HG02588 (cell line): ENCODE data around the gene MACROD2.
"Not testable (repeated sequence)": the region's sequence is repeated elsewhere in the genome, so short reads cannot be mapped to it uniquely, and the experiment has no call there.

Experiments
- ATAC-seq: cut with Tn5 transposase; IDR thresholded peaks from one replicate; pipeline ENCODE4 v1.9.1; 2021; ENCODE audit warnings: mild to moderate bottlenecking, moderate library complexity; ENCODE audit not compliant: unreplicated experiment

The MACROD2 gene

GRCh38 chr20:14959506-14960475 lies 964.5 kb downstream of the MACROD2 start:
- no peak for ATAC-seq

DNA sequence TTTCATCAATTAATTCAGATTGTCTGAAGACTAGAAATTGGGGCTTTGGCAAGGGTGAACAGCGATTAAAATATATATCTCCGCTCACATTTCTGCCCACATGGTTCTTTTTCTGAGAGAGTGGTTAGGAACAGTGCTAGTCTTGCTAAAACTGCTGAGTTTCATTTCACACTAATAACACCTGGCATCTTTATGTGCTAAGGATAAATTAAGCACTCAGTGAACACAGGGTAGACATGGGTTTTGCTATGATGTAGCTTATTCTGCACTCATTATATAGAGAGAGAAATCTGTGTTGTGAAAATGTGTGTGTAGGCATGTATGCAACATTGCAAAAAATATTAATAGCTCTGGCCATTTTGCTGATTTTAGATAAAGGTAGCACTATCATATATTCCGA lies 965.5 kb downstream of the MACROD2 start:
- ATAC-seq: no peak

DNA sequence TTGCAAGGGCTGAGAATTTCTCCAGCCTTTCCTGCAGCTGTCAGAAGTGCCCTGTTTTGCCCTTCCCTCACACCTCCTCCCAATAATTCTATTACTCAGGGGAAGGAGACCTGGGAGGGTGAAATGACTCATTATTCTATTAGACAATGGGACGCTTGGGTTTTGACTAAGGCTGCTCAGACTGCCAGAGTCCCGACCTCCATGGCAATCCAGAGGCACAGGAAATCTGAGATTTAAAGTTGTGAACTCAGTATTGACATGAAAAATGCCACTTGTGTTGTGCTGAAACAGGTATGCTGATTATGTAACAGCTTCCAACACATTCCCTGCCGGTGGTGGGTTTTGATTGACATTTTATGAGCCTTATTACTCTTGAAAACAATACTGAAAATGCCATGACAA lies 967.9 kb downstream of the MACROD2 start:
- no peak for ATAC-seq

- ATAC-seq: no peak
These were observed 970.9 kb downstream of the MACROD2 start for GRCh38 chr20:14966203-14966602.

DNA sequence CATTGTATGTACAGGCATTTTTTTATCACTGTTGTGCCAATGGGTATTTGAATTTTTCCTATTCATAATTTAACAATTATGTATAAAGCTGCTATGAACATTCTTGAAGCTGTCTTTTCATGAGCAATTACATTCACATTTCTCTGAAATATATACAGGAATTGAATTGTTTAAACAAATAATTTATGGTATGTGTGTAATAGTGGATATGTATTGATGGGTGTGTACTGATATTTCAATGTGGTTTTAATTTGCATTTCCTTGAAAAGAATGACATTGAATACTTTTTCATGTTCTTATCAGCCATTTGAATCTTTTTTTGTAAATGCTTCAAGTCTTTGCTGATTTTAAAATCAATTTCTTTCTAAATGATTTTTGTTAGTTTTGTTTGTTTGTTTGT lies 971.5 kb downstream of the MACROD2 start:
- no peak for ATAC-seq

DNA sequence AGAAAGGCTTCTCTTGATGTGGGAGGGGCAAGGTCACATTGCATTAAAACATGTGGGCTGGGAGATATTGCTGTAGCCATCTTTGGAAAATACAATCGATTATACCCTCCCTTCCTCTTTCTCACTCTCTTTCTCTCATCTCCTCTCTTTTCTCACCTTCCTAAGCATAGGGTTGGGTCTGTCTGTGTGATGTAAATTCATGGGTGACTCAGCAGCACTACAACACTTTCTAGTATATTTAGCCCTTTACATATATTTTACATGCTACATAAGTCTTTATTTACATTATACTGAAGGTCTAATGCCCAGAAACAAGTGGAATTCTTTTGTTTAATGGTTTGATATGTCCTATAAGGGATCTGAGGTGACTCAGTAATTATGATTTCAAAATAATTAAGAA lies 976.9 kb downstream of the MACROD2 start:
- no peak for ATAC-seq

DNA sequence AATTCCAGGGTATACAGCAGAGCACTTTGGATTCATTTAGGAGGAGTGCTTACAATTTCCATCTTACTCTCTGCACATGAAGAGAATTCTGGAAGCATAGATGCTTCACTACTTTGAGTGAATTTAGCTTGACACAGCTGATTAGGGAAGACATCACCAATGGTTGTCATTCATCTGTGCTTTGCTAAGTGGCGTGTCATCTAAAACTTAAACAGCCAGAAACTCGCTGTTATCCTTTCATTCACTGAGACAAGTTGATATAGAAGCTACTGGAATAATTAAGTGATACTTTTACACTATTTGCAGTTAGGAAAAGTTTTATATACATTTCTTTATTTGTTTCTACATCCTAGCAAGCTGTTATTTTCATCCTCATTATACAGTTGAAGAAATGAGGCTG lies 977.4 kb downstream of the MACROD2 start:
- ATAC-seq: no peak

DNA sequence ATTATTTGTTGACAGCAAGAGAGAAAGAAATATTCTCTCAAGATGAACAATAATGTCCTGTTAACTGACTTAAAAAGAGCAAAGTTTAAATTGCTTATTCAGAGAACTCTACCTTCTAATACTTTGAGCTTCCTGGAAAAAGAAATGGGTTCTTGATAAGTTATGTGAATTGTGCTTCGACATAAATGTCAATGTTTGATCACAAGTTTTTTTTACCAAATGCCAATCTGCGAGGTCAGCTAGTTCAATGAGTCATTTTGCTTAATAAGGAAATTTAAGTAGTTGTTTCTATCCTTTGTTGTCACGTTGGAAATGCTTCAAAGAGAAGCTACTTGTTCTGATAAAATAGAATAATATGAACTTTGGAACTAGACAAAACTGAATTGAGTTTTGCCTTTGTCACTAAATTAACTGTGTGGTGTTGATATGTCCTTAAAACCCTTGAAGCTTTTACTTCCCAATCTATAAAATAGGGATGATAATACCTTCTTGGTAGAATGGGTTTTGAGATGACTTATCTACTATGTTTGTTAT lies 984.2 kb downstream of the MACROD2 start:
- no peak for ATAC-seq

- ATAC-seq: not testable (repeated sequence)
These were observed 986.2 kb downstream of the MACROD2 start for GRCh38 chr20:14981486-14981885.

GRCh38 chr20:14982324-14982723 lies 987.0 kb downstream of the MACROD2 start:
- not testable (repeated sequence) for ATAC-seq

DNA sequence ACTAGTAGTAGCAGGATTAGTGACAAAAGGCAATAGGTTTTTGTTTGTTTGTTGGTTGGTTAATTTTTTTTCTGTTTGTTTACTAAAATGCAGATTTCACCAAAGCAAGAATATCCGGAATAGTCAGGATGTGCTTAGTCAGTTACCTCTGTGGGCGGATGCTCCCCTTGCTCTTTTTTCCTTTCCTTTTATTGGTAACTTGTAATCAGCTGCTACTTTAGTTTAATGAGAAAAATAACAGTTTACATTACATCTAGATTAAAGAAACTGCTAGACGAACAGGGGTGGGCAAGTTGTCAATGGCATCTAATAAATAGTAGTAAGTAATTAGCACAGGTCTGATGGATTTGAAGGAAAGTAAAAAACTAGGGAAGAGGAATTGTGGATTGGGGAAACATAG lies 989.0 kb downstream of the MACROD2 start:
- no peak for ATAC-seq

DNA sequence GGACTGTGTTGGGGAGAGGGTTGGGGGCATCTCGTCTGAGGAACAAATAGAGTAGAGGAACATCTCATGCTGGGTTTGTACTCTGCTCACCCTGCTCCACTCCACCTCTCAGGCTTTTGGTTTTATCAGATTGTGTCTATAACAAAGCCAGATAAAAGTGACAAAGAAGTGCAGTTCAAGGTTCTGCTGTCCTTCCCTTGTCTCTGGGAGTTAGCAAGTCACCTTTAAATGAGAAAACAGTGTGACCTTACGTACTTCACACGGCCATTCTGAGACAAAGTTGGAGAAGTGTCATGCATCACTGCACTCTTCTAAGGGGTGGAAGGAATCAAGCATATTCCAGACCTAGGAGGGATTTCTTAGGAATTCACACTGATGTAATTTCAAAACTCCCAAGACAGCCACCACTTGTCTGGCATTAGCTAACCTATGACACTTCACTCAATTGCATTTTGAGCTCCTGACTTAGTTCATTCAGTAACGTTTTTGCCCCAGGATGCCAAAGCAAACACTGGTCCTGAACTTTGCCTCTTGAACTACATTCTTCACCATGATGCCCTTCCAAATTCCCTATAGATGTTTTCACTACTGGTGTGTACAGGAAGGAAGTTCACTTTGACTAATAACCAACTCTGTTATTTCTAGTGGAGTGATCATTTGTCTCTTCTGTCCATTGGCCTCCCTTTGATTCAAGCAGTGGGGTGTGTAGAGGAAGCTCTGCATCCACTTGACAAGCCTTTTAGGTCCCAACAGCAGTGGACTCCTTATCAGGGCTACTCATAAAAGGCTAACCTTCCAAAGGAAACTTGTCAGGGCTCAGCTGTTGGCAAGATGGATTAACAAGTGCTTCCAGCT lies 989.7 kb downstream of the MACROD2 start:
- no peak for ATAC-seq

DNA sequence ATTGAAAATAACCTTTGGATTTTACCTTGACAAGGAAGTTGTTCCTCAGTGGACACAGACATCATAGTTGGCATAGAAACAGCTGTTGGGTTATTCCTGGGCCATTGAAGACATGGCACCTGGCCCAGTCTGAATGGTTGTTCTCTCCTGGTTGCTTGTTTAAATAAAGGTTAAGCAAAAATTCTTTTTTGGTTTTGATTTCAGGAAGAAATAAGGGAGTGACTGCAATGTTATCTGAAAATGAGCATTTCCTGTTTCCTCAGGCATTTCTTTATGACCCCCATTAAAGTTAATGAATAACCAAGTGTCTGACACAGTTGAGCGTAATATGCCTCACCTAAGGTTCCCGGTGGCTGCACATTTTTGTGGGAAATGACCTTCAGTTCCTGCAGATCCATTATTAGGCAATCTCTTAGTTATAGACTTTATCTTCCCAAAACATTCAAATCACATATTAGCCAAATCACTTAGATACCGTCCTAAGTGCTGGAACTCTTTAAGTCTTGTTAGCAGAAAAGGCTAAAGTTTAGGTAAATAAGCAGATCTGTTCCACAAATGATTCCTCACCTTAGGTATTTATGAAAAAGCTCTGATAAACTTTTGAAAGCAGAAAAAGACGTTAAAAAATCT lies 990.8 kb downstream of the MACROD2 start:
- no peak for ATAC-seq

DNA sequence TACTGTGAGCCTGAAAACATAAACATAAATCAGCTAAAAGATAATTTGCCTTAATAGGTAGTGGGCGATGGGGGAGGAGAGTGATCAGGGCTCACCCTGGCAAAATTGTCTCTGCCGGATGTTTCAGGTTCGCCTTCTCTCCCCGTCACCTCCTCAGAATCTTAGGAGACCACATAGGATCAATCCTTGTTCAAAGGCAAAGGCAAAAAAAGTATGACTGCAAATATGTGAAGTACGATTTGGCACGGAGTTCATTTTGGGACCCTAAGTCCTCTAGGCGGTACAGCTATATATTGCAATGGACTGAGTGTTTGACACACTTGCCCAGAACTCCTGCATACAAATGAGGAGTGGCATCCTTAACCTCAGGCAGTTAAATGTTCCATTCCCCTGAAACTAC lies 991.3 kb downstream of the MACROD2 start:
- ATAC-seq: no peak

- no peak for ATAC-seq
These were observed 994.4 kb downstream of the MACROD2 start for GRCh38 chr20:14989535-14990290.

DNA sequence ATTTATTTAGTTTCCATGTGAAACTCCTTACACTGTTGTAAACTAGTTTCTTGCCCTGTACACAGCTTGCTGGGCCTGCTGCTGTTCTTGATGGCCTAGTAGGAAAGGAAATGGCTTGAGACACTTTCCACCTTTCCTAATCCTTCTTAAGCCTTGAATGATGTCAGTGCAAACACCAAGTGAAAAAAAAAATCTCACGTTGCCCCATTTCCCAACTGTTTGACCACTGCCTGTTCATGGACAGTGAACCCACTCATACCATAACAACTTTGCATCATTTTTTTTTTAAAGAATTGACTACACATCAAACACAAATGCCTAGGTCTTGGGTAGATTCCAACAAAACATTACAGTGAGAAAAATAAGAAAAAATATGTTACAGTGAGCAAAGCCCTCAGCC lies 995.7 kb downstream of the MACROD2 start:
- ATAC-seq: no peak

DNA sequence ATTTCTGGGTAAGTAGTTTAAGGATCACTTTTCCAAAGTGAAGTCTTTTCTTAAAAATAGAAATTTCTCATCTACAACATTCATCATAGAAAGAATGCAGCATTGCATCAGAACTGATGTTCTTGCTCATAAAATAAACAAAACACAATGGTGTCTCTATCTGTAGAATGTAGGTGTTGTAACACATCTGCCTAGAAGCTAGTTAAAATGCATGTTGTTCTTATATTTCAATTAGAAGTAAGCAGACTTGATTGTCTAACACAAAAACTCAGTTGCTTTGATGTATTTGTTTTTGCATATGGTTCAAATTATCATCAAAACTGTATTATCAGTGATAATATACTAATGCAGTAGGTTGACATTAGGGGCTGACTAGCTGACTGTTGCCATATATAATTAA lies 996.8 kb downstream of the MACROD2 start:
- no peak for ATAC-seq

GRCh38 chr20:14992961-14993360 lies 997.6 kb downstream of the MACROD2 start:
- no peak for ATAC-seq

DNA sequence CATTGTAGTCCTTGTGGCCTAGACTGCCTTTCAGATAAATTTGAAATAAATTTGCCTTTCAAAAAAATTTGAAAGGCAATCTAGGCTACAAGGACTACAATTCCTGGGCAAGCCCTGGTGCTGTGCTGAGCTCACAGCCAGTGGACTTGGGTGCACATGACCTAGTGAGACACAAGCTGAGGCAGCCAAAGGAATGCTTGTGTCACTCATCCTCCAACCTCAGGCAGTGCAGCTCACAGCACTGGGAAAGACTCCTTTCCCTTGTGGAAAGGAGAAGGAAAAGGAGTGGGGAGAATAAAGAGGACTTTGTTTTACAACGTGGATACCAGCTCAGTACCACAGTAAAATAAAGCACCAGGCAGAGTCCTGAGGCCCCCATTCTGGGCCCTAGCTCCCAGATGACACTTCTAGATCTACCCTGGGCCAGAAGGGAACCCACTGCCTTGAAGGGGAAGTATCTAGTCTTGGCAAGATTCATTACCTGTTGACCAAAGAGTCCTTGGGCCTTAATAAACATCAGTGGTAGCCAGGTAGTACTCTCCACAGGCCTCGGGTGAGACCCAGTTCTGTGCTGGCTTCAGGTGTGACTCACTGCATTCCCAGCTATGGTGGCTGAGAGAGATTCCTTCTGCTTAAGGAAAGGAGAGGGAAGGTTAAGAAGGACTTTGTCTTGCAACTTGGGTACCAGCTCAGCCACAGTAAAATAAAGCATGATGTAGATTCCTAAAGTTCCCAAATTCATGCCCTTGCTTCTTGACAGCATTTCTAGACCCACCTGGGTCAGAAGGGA lies 1001.8 kb downstream of the MACROD2 start:
- no peak for ATAC-seq

- no peak for ATAC-seq
These were observed 1002.5 kb downstream of the MACROD2 start for GRCh38 chr20:14997791-14998190.
